Endothelial cell of umbilical vein (primary cell): ENCODE results near the gene CS. TPM values are rescaled to one million over a fixed set of nuclear protein-coding genes. Genes with fewer than 3 reads are reported as not detected.

Source experiments
- BruUV-seq: library from RNA; stranded (reverse); fragments of 400-500 nt; replicated peaks from 2 replicates; lab custom pipeline; 2021; lab: Mats Ljungman, UMichigan
- CTCF ChIA-PET: fragments of 300-600, 350-600 bp; sonication (Branson Sonifier 250); formaldehyde crosslinking; loops from one replicate; lab custom pipeline; 2021; ENCODE audit warnings: antibody characterized with exemption, inconsistent platforms; lab: Charles Lee
- POLR2A ChIA-PET: fragments of 300-600, 350-600 bp; sonication (Branson Sonifier 250); formaldehyde crosslinking; loops from one replicate; lab custom pipeline; 2021; ENCODE audit warnings: antibody characterized with exemption, inconsistent platforms; lab: Charles Lee
- DNase-seq: peaks from one replicate; pipeline ENCODE4 v3.0.0-alpha.2; 2011; ENCODE audit warnings: low read depth, low spot score
- FAIRE-seq: peaks from 2 replicates; lab custom pipeline; 2011; peaks lifted over from hg19 to GRCh38; lab: Jason Lieb, UNC
- H2AFZ ChIP-seq: 2 replicates; pipeline ENCODE4 v1.6.0; 2012; ENCODE audit warnings: low read depth, low read length, control low read depth, inconsistent platforms
- H3K27ac ChIP-seq: 2 replicates; pipeline ENCODE4 v1.5.1; 2011; ENCODE audit warnings: low read depth, mild to moderate bottlenecking, control low read depth, low read length, moderate library complexity; ENCODE audit not compliant: insufficient read depth
- H3K27me3 ChIP-seq, 2 experiments: 2 replicates each; pipeline versions ENCODE4 v1.6.0 to v1.6.1; 2011; ENCODE audit warnings: low read length in 2 of 2, mixed read lengths in 1 of 2; ENCODE audit not compliant: control insufficient read depth in 2 of 2, insufficient read depth in 2 of 2
- H3K36me3 ChIP-seq, 2 experiments: 2 replicates in 1 of 2; 3 replicates in 1 of 2; pipeline ENCODE4 v1.5.1; 2011; ENCODE audit warnings: low read length in 2 of 2, mild to moderate bottlenecking in 1 of 2, moderate library complexity in 1 of 2; ENCODE audit not compliant: control insufficient read depth in 2 of 2, insufficient read depth in 2 of 2; ENCODE audit errors: extremely low read depth in 1 of 2
- H3K4me1 ChIP-seq: 3 replicates; pipeline ENCODE4 v1.5.1; 2011; ENCODE audit warnings: mild to moderate bottlenecking, low read length; ENCODE audit not compliant: control insufficient read depth, insufficient read depth; ENCODE audit errors: extremely low read depth
- H3K4me2 ChIP-seq: 2 replicates; pipeline ENCODE4 v1.6.1; 2011; ENCODE audit warnings: low read length, control low read depth, mixed read lengths; ENCODE audit not compliant: insufficient read depth
- H3K4me3 ChIP-seq, 3 experiments: fragments of 200-600 bp in 1 of 3; sonication (generic), shearing (Covaris generic) in 1 of 3; replicated peaks in 1 of 3; 2 replicates each; pipeline ENCODE4 v1.5.1; 2011 to 2016; ENCODE audit warnings: control low read depth in 3 of 3, low read length in 3 of 3, mild to moderate bottlenecking in 2 of 3, inconsistent platforms in 1 of 3, low read depth in 1 of 3, moderate library complexity in 1 of 3; ENCODE audit not compliant: insufficient read depth in 1 of 3
- H3K79me2 ChIP-seq: 2 replicates; pipeline ENCODE4 v1.6.0; 2012; ENCODE audit warnings: low read length, inconsistent platforms; ENCODE audit not compliant: control insufficient read depth, insufficient read depth
- H3K9ac ChIP-seq: replicated peaks from 2 replicates; pipeline ENCODE3; 2011; ENCODE audit warnings: low read length, control low read depth; ENCODE audit not compliant: insufficient read depth; ENCODE audit errors: extremely low read depth
- H3K9me1 ChIP-seq: replicated peaks from 3 replicates; pipeline ENCODE4 v1.6.0; 2011; ENCODE audit warnings: mild to moderate bottlenecking, low read length; ENCODE audit not compliant: control insufficient read depth, insufficient read depth; ENCODE audit errors: extremely low read depth
- H3K9me3 ChIP-seq: replicated peaks from 2 replicates; pipeline ENCODE4 v1.5.1; 2012; ENCODE audit warnings: low read length, inconsistent platforms; ENCODE audit not compliant: control insufficient read depth, insufficient read depth
- H4K20me1 ChIP-seq: replicated peaks from 2 replicates; pipeline ENCODE3; 2011; ENCODE audit warnings: mild to moderate bottlenecking, low read length; ENCODE audit not compliant: control insufficient read depth, insufficient read depth; ENCODE audit errors: extremely low read depth
- EZH2 ChIP-seq: IDR thresholded peaks from 2 replicates; pipeline ENCODE4 v1.6.1; 2012; ENCODE audit warnings: borderline replicate concordance, low read depth, mild to moderate bottlenecking, moderate library complexity, low read length, inconsistent platforms; ENCODE audit not compliant: severe bottlenecking
- FOS ChIP-seq: IDR thresholded peaks from 2 replicates; pipeline ENCODE4 v1.6.1; 2011; ENCODE audit warnings: mild to moderate bottlenecking, low read length, moderate library complexity, borderline replicate concordance; ENCODE audit not compliant: insufficient read depth
- GATA2 ChIP-seq: IDR thresholded peaks from 2 replicates; pipeline ENCODE4 v1.7.0; 2011; ENCODE audit warnings: low read depth, mild to moderate bottlenecking, moderate library complexity, mixed read lengths, low read length; ENCODE audit not compliant: insufficient read length, insufficient read depth
- JUN ChIP-seq: IDR thresholded peaks from 2 replicates; pipeline ENCODE4 v1.6.1; 2011; ENCODE audit warnings: borderline replicate concordance, low read depth; ENCODE audit not compliant: insufficient read length, insufficient read depth
- MYC ChIP-seq: IDR thresholded peaks from one replicate; pipeline ENCODE4 v1.6.1; 2011; ENCODE audit warnings: mild to moderate bottlenecking, low read depth, low read length
- POLR2A ChIP-seq: IDR thresholded peaks from 2 replicates; pipeline ENCODE4 v1.6.1; 2012; ENCODE audit warnings: low read depth, mild to moderate bottlenecking, control low read depth, low read length
- POLR2AphosphoS5 ChIP-seq: IDR thresholded peaks from 2 replicates; pipeline ENCODE4 v1.6.1; 2012; ENCODE audit warnings: low read depth, mild to moderate bottlenecking, control low read depth, low read length, moderate library complexity; ENCODE audit not compliant: insufficient read depth
- dilution Hi-C: fragments of 300-500 bp; cut with MboI; formaldehyde crosslinking; loops from one replicate; pipeline ENCODE4 v1.15.0; 2019; ENCODE audit warnings: low sequenced_read_pairs; ENCODE audit not compliant: extremely low pct_ligation_motif_present
- intact Hi-C: fragments of 100-400 bp; cut with micrococcal nuclease; formaldehyde crosslinking; loops from one replicate; pipeline ENCODE4 v1.10.0; 2022
- polyA plus RNA-seq, 4 experiments: library from polyadenylated mRNA; depleted of rRNA in 3 of 4; stranded (reverse) in 3 of 4; unstranded in 1 of 4; fragments of >200 nt; gene quantifications; 2 replicates each; pipeline versions ENCODE4 v1.2.1 to v1.2.3, GENCODE V29; 2011 to 2012; ENCODE audit warnings: missing spikeins in 1 of 4
- total RNA-seq: library from RNA; stranded (reverse); gene quantifications from 2 replicates; pipeline ENCODE4 v1.2.3, GENCODE V29; 2021
- TF ChIP-seq, protein P1 (sequence below): IDR thresholded peaks from 2 replicates; pipeline ENCODE4 v1.6.1; 2011; ENCODE audit not compliant: insufficient read depth, insufficient read length
- TF ChIP-seq, protein P2 (sequence below), 2 donors: IDR thresholded peaks; 1 replicate in 1 of 2; 2 replicates in 1 of 2; pipeline ENCODE4 v1.5.1; 2011; ENCODE audit warnings: low read length in 2 of 2, mild to moderate bottlenecking in 2 of 2, moderate library complexity in 2 of 2, control low read depth in 1 of 2, inconsistent platforms in 1 of 2, low read depth in 1 of 2; ENCODE audit not compliant: insufficient read depth in 1 of 2; ENCODE audit errors: extremely low read depth in 1 of 2

CS gene
- total and polyA plus RNA-seq, 2 donors (not counting 3 experiments of a cell fraction or from before 2014, with no cell fraction given): 129 to 312 TPM

GRCh38 chr12:56297400-56297799 lies 2.7 kb downstream of the CS start:
- POLR2A ChIA-PET: interaction anchor here (0.9 kb wide), 1 partner anchor 63 kb away, joined by 3 read pairs; the partner anchor contains the start of gene STAT2
- CTCF ChIA-PET: interaction anchor here (1.9 to 2.2 kb wide), 2 partner anchors 108 to 167 kb away, joined by 4 to 6 read pairs; partner anchors contain the start of gene SMARCC2
- FAIRE-seq (no peak), DNase-seq (no peak)
- Histone ChIP-seq H3K4me1 (peaks cover 26% of the 10 kb centered on the region), H3K79me2 (peaks cover 68% of the 10 kb centered on the region), H3K9me1 (no peaks in the 10 kb centered on the region), H3K27me3 (no peaks in the 10 kb centered on the region), H2AFZ (no peak overlapping the region), H3K4me2 (no peak overlapping the region), H3K9me3 (no peaks in the 10 kb centered on the region), H3K36me3 (peaks cover 0 to 2% of the 10 kb centered on the region in 2 experiments), H3K9ac (no peak overlapping the region), H3K27ac (no peak overlapping the region), H4K20me1 (peaks cover 2% of the 10 kb centered on the region), H3K4me3 (no peak overlapping the region)
- no TSS peak for BruUV-seq
- TF ChIP-seq, protein P1, sequence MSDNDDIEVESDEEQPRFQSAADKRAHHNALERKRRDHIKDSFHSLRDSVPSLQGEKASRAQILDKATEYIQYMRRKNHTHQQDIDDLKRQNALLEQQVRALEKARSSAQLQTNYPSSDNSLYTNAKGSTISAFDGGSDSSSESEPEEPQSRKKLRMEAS: no peak
- TF ChIP-seq EZH2 (no peak), FOS (no peak), MYC (no peak), JUN (no peak), POLR2A (no peak), GATA2 (no peak), POLR2AphosphoS5 (no peak)
- TF ChIP-seq, protein P2, sequence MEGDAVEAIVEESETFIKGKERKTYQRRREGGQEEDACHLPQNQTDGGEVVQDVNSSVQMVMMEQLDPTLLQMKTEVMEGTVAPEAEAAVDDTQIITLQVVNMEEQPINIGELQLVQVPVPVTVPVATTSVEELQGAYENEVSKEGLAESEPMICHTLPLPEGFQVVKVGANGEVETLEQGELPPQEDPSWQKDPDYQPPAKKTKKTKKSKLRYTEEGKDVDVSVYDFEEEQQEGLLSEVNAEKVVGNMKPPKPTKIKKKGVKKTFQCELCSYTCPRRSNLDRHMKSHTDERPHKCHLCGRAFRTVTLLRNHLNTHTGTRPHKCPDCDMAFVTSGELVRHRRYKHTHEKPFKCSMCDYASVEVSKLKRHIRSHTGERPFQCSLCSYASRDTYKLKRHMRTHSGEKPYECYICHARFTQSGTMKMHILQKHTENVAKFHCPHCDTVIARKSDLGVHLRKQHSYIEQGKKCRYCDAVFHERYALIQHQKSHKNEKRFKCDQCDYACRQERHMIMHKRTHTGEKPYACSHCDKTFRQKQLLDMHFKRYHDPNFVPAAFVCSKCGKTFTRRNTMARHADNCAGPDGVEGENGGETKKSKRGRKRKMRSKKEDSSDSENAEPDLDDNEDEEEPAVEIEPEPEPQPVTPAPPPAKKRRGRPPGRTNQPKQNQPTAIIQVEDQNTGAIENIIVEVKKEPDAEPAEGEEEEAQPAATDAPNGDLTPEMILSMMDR (IDR thresholded peaks at IDR 0.05; ENCODE audit: extremely low read depth in 1 of 2, insufficient read depth in 1 of 2, low read depth in 1 of 2, low read length in 2 of 2): no peak
- intact Hi-C loops: no loop called here
- dilution Hi-C loops: no loop called here
